ENCODE data around the gene KRTAP4-6. TPM values are rescaled to one million over a fixed set of nuclear protein-coding genes. Genes with fewer than 3 reads are reported as not detected.

KRTAP4-6 gene
- not detected in 2 replicates for total RNA-seq

GRCh38 chr17:41140360-41141131 lies at the start of gene KRTAP4-6:
Gene KRTAP4-6 (minus strand): TSS chr17:41140544. CDS start chr17:41140487, 57 bp downstream.

DNA sequence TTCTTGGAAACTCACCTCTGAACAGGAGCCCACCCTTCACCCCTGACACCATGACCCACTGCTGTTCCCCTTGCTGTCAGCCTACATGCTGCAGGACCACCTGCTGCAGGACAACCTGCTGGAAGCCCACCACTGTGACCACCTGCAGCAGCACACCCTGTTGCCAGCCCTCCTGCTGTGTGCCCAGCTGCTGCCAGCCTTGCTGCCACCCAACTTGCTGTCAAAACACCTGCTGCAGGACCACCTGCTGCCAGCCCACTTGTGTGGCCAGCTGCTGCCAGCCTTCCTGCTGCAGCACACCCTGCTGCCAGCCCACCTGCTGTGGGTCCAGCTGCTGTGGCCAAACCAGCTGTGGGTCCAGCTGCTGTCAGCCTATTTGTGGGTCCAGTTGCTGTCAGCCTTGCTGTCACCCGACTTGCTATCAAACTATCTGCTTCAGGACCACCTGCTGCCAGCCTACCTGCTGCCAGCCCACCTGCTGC lies 49.5 kb upstream of the KRTAP4-6 start, which contains the start of gene KRTAP9-1:
Gene KRTAP9-1 (plus strand): TSS at position 51 of the 482 bp plus-strand sequence. CDS start 0 bp downstream, at position 51.

GRCh38 chr17:41184480-41184961 lies 44.2 kb upstream of the KRTAP4-6 start, which contains the start of gene KRTAP4-1:
Gene KRTAP4-1 (minus strand): TSS chr17:41184911. CDS start chr17:41184854, 57 bp downstream.

GRCh38 chr17:41177727-41178271 lies 37.5 kb upstream of the KRTAP4-6 start, which contains the start of gene KRTAP4-2:
Gene KRTAP4-2 (minus strand): TSS chr17:41178221. CDS start chr17:41178164, 57 bp downstream.

DNA sequence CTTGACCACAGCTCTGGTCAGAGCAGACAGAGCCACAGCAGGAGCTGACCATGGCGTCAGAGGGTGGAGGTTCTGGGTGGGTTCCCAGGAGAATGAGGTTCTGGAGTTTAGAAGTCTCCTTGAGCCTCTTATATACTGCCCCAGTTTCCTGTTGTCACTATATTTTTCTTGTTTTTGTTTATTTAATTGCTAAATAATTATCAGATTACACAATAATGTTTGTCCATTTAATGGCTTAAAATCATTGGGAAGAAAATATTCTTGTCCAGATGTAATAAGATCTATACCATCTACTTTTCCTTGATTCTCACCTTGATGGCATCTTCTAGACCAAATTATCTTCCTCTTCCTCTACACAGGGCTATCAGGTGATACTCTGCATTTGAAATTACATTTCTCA lies 27.8 kb upstream of the KRTAP4-6 start, which contains the start of gene KRTAP4-3:
Gene KRTAP4-3 (minus strand): TSS at position 101 of the 400 bp plus-strand sequence. CDS start 49 bp downstream, at position 52.

GRCh38 chr17:41160648-41161047 lies 20.3 kb upstream of the KRTAP4-6 start, which contains the start of gene KRTAP4-4:
Gene KRTAP4-4 (minus strand): TSS chr17:41160748. CDS start chr17:41160691, 57 bp downstream.

DNA sequence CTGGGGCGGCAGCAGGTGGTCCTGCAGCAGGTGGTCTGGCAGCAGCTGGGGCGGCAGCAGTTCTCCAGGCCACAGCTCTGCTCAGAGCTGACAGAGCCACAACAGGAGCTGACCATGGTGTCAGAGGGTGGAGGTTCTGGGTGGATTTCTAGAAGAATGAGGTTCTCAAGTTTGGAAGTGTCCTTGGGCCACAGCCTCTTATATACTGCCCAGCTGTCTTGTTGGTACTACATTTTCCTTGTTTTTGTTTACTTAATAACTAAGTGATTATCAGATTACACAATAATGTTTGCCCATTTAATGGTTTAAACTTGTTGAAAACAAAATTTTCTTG lies 9.3 kb upstream of the KRTAP4-6 start, which contains the start of gene KRTAP4-5:
Gene KRTAP4-5 (minus strand): TSS at position 174 of the 334 bp plus-strand sequence. CDS start 58 bp downstream, at position 116.

DNA sequence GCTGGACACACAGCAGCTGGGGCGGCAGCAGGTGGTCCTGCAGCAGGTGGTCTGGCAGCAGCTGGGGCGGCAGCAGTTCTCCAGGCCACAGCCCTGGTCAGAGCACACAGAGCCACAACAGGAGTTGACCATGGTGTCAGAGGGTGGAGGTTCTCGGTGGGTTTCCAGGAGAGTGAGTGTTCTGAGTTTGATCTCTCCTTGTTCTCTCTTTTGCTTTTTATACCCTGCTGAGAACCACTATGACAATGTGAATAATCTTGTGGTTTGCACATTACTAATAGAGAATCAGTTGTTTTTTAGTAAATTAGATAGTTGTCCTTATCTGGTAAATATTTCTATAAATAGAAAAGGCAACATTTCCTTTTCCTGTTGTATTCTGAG lies 16.4 kb downstream of the KRTAP4-6 start, which contains the start of gene KRTAP4-12:
Gene KRTAP4-12 (minus strand): TSS at position 192 of the 381 bp plus-strand sequence. CDS start 60 bp downstream, at position 132.

GRCh38 chr17:41117846-41118386 lies 22.4 kb downstream of the KRTAP4-6 start, which contains the start of gene KRTAP4-11:
Gene KRTAP4-11 (minus strand): TSS chr17:41118373. CDS start chr17:41118315, 58 bp downstream.

DNA sequence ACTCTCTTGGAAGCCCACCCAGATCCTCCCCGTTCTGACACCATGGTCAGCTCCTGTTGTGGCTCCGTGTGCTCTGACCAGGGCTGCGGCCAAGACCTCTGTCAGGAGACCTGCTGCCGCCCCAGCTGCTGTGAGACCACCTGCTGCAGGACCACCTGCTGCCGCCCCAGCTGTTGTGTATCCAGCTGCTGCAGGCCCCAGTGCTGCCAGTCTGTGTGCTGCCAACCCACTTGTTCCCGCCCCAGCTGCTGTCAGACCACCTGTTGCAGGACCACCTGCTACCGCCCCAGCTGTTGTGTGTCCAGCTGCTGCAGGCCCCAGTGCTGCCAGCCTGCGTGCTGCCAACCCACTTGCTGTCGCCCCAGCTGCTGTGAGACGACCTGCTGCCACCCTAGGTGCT lies 35.0 kb downstream of the KRTAP4-6 start, which contains the start of gene KRTAP4-9:
Gene KRTAP4-9 (plus strand): TSS at position 43 of the 400 bp plus-strand sequence. CDS start 0 bp downstream, at position 43.

DNA sequence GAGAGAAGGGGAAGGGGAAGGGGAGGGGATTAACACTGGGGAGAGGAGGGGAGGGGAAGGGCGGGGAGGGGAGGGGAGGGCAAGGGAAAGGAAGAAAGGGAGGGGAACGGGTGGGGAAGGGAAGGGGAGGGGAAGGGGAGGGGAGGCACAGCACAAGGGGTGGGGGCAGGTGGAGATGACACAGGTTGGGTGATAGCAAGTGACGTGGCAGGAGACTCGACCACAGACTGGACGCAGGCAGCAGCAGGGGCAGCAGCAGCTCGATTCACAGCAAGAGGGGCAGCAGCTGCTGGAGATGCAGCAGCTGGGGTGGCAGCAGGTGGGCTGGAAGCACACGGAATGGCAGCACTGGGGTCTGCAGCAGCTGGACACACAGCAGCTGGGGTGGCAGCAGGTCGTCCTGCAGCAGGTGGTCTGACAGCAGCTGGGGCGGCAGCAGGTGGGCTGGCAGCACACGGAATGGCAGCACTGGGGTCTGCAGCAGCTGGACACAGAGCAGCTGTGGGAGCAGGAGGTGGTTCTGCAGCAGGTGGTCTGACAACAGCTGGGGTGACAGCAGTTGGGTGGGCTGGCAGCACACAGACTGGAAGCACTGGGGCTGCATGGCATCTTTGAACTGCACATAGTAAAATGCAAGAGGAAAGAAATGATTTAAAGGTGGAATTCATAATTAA lies 38.6 kb downstream of the KRTAP4-6 start, which contains the start of gene KRTAP4-16:
Gene KRTAP4-16 (minus strand): TSS at position 624 of the 674 bp plus-strand sequence. CDS start 0 bp downstream, at position 624.

GRCh38 chr17:41098042-41098441 lies 42.3 kb downstream of the KRTAP4-6 start, which contains the start of gene KRTAP4-8:
Gene KRTAP4-8 (minus strand): TSS chr17:41098142. CDS start chr17:41098084, 58 bp downstream.

Other genes with a start within 250 kb of the KRTAP4-6 start
- gene KRT23, start 202.9 kb downstream of the KRTAP4-6 start, total RNA-seq = 0.34 and 1.7 TPM in 2 replicates
- not detected in 2 replicates for gene KRT39, start 173.6 kb downstream of the KRTAP4-6 start, total RNA-seq
- gene KRT40, start 156.2 kb downstream of the KRTAP4-6 start, total RNA-seq = not detected in 2 replicates
- gene KRTAP3-3, start 146.4 kb downstream of the KRTAP4-6 start, total RNA-seq = not detected in 2 replicates
- not detected in 2 replicates for gene KRTAP3-2, start 140.6 kb downstream of the KRTAP4-6 start, total RNA-seq
- gene KRTAP3-1, start 131.4 kb downstream of the KRTAP4-6 start, total RNA-seq = not detected in 2 replicates
- not detected in 2 replicates for gene KRTAP1-5, start 113.3 kb downstream of the KRTAP4-6 start, total RNA-seq
- not detected in 2 replicates for gene KRTAP1-4, start 110.3 kb downstream of the KRTAP4-6 start, total RNA-seq
- not detected in 2 replicates for gene KRTAP1-3, start 105.7 kb downstream of the KRTAP4-6 start, total RNA-seq
- not detected in 2 replicates for gene KRTAP1-1, start 99.1 kb downstream of the KRTAP4-6 start, total RNA-seq
- not detected in 2 replicates for gene KRTAP2-1, start 93.2 kb downstream of the KRTAP4-6 start, total RNA-seq
- not detected in 2 replicates for gene KRTAP2-2, start 85.3 kb downstream of the KRTAP4-6 start, total RNA-seq
- not detected in 2 replicates for gene KRTAP2-3, start 80.4 kb downstream of the KRTAP4-6 start, total RNA-seq
- not detected in 2 replicates for gene KRTAP2-4, start 74.7 kb downstream of the KRTAP4-6 start, total RNA-seq
- gene KRTAP4-7, start 56.4 kb downstream of the KRTAP4-6 start, total RNA-seq = not detected in 2 replicates
- not detected in 2 replicates for gene KRTAP4-8, start 42.4 kb downstream of the KRTAP4-6 start, total RNA-seq
- not detected in 2 replicates for gene KRTAP4-16, start 38.3 kb downstream of the KRTAP4-6 start, total RNA-seq
- gene KRTAP4-9, start 35.2 kb downstream of the KRTAP4-6 start, total RNA-seq = not detected in 2 replicates
- not detected in 2 replicates for gene KRTAP4-11, start 22.2 kb downstream of the KRTAP4-6 start, total RNA-seq
- gene KRTAP4-12, start 16.4 kb downstream of the KRTAP4-6 start, total RNA-seq = not detected in 2 replicates
- not detected in 2 replicates for gene KRTAP4-5, start 9.3 kb upstream of the KRTAP4-6 start, total RNA-seq
- not detected in 2 replicates for gene KRTAP4-4, start 20.2 kb upstream of the KRTAP4-6 start, total RNA-seq
- not detected in 2 replicates for gene KRTAP4-3, start 27.7 kb upstream of the KRTAP4-6 start, total RNA-seq
- gene KRTAP4-2, start 37.7 kb upstream of the KRTAP4-6 start, total RNA-seq = not detected in 2 replicates
- gene KRTAP4-1, start 44.4 kb upstream of the KRTAP4-6 start, total RNA-seq = not detected in 2 replicates
- gene KRTAP9-1, start 49.3 kb upstream of the KRTAP4-6 start, total RNA-seq = not detected in 2 replicates
- gene KRTAP9-2, start 86.1 kb upstream of the KRTAP4-6 start, total RNA-seq = not detected in 2 replicates
- not detected in 2 replicates for gene KRTAP9-3, start 91.9 kb upstream of the KRTAP4-6 start, total RNA-seq
- not detected in 2 replicates for gene KRTAP9-8, start 97.5 kb upstream of the KRTAP4-6 start, total RNA-seq
- not detected in 2 replicates for gene KRTAP9-4, start 109.1 kb upstream of the KRTAP4-6 start, total RNA-seq
- gene KRTAP9-9, start 114.8 kb upstream of the KRTAP4-6 start, total RNA-seq = not detected in 2 replicates
- not detected in 2 replicates for gene KRTAP9-6, start 124.8 kb upstream of the KRTAP4-6 start, total RNA-seq
- gene KRTAP9-7, start 135.2 kb upstream of the KRTAP4-6 start, total RNA-seq = not detected in 2 replicates
- gene KRTAP29-1, start 162.3 kb upstream of the KRTAP4-6 start, total RNA-seq = not detected in 2 replicates
- not detected in 2 replicates for gene KRTAP16-1, start 168.8 kb upstream of the KRTAP4-6 start, total RNA-seq
- not detected in 2 replicates for gene KRTAP17-1, start 175.2 kb upstream of the KRTAP4-6 start, total RNA-seq
- gene KRT33A, start 210.3 kb upstream of the KRTAP4-6 start, total RNA-seq = not detected in 2 replicates
- gene KRT33B, start 229.3 kb upstream of the KRTAP4-6 start, total RNA-seq = not detected in 2 replicates
- not detected in 2 replicates for gene KRT34, start 241.8 kb upstream of the KRTAP4-6 start, total RNA-seq

All from dermis lymphatic vessel endothelial cell (primary cell).